H1 (cell line): ENCODE results near the gene ABHD14A. TPM values are rescaled to one million over a fixed set of nuclear protein-coding genes. Genes with fewer than 3 reads are reported as not detected.

Source experiments
- CTCF ChIA-PET: fragments of 300-600 bp; sonication (Branson Sonifier 250); formaldehyde crosslinking; loops from one replicate; lab custom pipeline; 2021; ENCODE audit not compliant: partially characterized antibody; lab: Charles Lee
- POLR2A ChIA-PET: fragments of 300-600 bp; sonication (Branson Sonifier 250); formaldehyde crosslinking; loops from one replicate; lab custom pipeline; 2021; ENCODE audit warnings: inconsistent platforms; ENCODE audit not compliant: partially characterized antibody; lab: Charles Lee
- DNase-seq, 2 experiments: peaks; one replicate each; pipeline versions ENCODE4 v3.0.0 to v3.0.0-alpha.2; 2010 to 2022; ENCODE audit warnings: low spot score in 2 of 2, low read depth in 1 of 2, mixed read lengths in 1 of 2
- FAIRE-seq: peaks from 2 replicates; lab custom pipeline; 2011; peaks lifted over from hg19 to GRCh38; lab: Jason Lieb, UNC
- H2AFZ ChIP-seq: 2 replicates; pipeline ENCODE4 v1.8.1; 2012; ENCODE audit warnings: low read length, inconsistent platforms
- H2AK5ac ChIP-seq: 2 replicates; pipeline ENCODE4 v1.6.1; 2013; ENCODE audit warnings: low read depth, low read length
- H2BK120ac ChIP-seq: replicated peaks from 2 replicates; pipeline ENCODE3; 2013; ENCODE audit warnings: low read depth, low read length, inconsistent platforms
- H2BK12ac ChIP-seq: 2 replicates; pipeline ENCODE4 v1.6.1; 2013; ENCODE audit warnings: low read depth, low read length
- H2BK15ac ChIP-seq: 2 replicates; pipeline ENCODE4 v1.6.1; 2013; ENCODE audit warnings: low read length
- H2BK20ac ChIP-seq: 2 replicates; pipeline ENCODE4 v1.6.1; 2013; ENCODE audit warnings: low read length
- H2BK5ac ChIP-seq: 2 replicates; pipeline ENCODE4 v1.6.1; 2013; ENCODE audit warnings: low read depth, low read length
- H3K14ac ChIP-seq: 2 replicates; pipeline ENCODE4 v1.6.1; 2013; ENCODE audit warnings: inconsistent platforms; ENCODE audit not compliant: insufficient read length
- H3K18ac ChIP-seq: 2 replicates; pipeline ENCODE4 v1.6.1; 2013; ENCODE audit warnings: low read length; ENCODE audit errors: extremely low read depth
- H3K23ac ChIP-seq: 2 replicates; pipeline ENCODE4 v1.6.1; 2013; ENCODE audit warnings: inconsistent platforms; ENCODE audit not compliant: insufficient read length
- H3K23me2 ChIP-seq: 2 replicates; pipeline ENCODE4 v1.6.1; 2013; ENCODE audit warnings: low read depth, low read length
- H3K27ac ChIP-seq: 2 replicates; pipeline ENCODE4 v1.6.1; 2011; ENCODE audit warnings: low read depth, low read length, inconsistent platforms
- H3K27me3 ChIP-seq, 4 experiments: replicated peaks in 1 of 4; 1 replicate in 1 of 4; 2 replicates in 3 of 4; pipeline versions ENCODE4 v1.6.1 to v1.8.1; 2011 to 2013; ENCODE audit warnings: low read length in 3 of 4, mild to moderate bottlenecking in 3 of 4, inconsistent platforms in 2 of 4, mixed read lengths in 2 of 4, moderate library complexity in 1 of 4; ENCODE audit not compliant: control insufficient read depth in 3 of 4, insufficient read depth in 3 of 4; ENCODE audit errors: extremely low read depth in 1 of 4
- H3K36me3 ChIP-seq, 4 experiments: 2 replicates each; pipeline versions ENCODE4 v1.6.1 to v1.8.1; 2011 to 2013; ENCODE audit warnings: mild to moderate bottlenecking in 4 of 4, low read length in 3 of 4, moderate library complexity in 2 of 4, control low read depth in 1 of 4, inconsistent platforms in 1 of 4; ENCODE audit not compliant: insufficient read depth in 4 of 4, control insufficient read depth in 2 of 4
- H3K4ac ChIP-seq: replicated peaks from 2 replicates; pipeline ENCODE3; 2013; ENCODE audit warnings: low read length, low read depth, mixed read lengths, inconsistent platforms; ENCODE audit not compliant: insufficient read length
- H3K4me1 ChIP-seq, 4 experiments: replicated peaks in 1 of 4; 1 replicate in 1 of 4; 2 replicates in 3 of 4; pipeline versions ENCODE4 v1.6.1 to v1.8.1; 2011 to 2013; ENCODE audit warnings: low read length in 3 of 4, inconsistent platforms in 2 of 4, mixed read lengths in 1 of 4; ENCODE audit not compliant: insufficient read depth in 4 of 4, control insufficient read depth in 3 of 4
- H3K4me2 ChIP-seq, 2 experiments: 2 replicates each; pipeline versions ENCODE4 v1.6.1 to v1.8.1; 2011 to 2013; ENCODE audit warnings: low read depth in 2 of 2, low read length in 2 of 2, control low read depth in 1 of 2, inconsistent platforms in 1 of 2, mild to moderate bottlenecking in 1 of 2; ENCODE audit not compliant: insufficient read depth in 1 of 2
- H3K4me3 ChIP-seq, 4 experiments: fragments of 200-600, 300-600 bp in 1 of 4; sonication (generic), shearing (Covaris generic), sonication (Bioruptor Twin) in 1 of 4; 2 replicates each; pipeline versions ENCODE4 v1.5.1 to v1.8.1; 2011 to 2016; ENCODE audit warnings: low read length in 4 of 4, low read depth in 3 of 4, control low read depth in 2 of 4, inconsistent platforms in 2 of 4, mild to moderate bottlenecking in 2 of 4, mixed read lengths in 1 of 4, moderate library complexity in 1 of 4; ENCODE audit not compliant: insufficient read depth in 2 of 4; ENCODE audit errors: extremely low read depth in 1 of 4
- H3K56ac ChIP-seq: replicated peaks from 2 replicates; pipeline ENCODE3; 2013; ENCODE audit warnings: low read depth, mild to moderate bottlenecking, mixed read lengths, low read length, inconsistent platforms; ENCODE audit not compliant: insufficient read length
- H3K79me1 ChIP-seq: 2 replicates; pipeline ENCODE4 v1.6.1; 2013; ENCODE audit warnings: low read depth, low read length, control low read depth
- H3K79me2 ChIP-seq, 2 experiments: 2 replicates each; pipeline versions ENCODE4 v1.6.1 to v1.8.1; 2012 to 2013; ENCODE audit warnings: low read length in 2 of 2, mild to moderate bottlenecking in 2 of 2, inconsistent platforms in 1 of 2; ENCODE audit not compliant: insufficient read depth in 2 of 2, control insufficient read depth in 1 of 2
- H3K9ac ChIP-seq, 4 experiments: replicated peaks in 1 of 4; 1 replicate in 1 of 4; 2 replicates in 3 of 4; pipeline versions ENCODE4 v1.6.1 to v1.8.1; 2011 to 2013; ENCODE audit warnings: low read depth in 3 of 4, low read length in 3 of 4, control low read depth in 2 of 4, mild to moderate bottlenecking in 2 of 4, moderate library complexity in 2 of 4, inconsistent platforms in 1 of 4; ENCODE audit errors: extremely low read depth in 1 of 4
- H3K9me3 ChIP-seq, 2 experiments: 2 replicates each; pipeline versions ENCODE4 v1.6.1 to v1.8.1; 2012 to 2013; ENCODE audit warnings: mild to moderate bottlenecking in 2 of 2, moderate library complexity in 2 of 2, control low read depth in 1 of 2, inconsistent platforms in 1 of 2, low read depth in 1 of 2, low read length in 1 of 2, mixed read lengths in 1 of 2; ENCODE audit not compliant: insufficient read depth in 2 of 2
- H4K20me1 ChIP-seq, 2 experiments: replicated peaks in 1 of 2; 2 replicates each; pipeline versions ENCODE3 to v1.8.1; 2011 to 2013; ENCODE audit warnings: inconsistent platforms in 2 of 2, low read length in 2 of 2, mild to moderate bottlenecking in 1 of 2; ENCODE audit not compliant: insufficient read depth in 2 of 2, control insufficient read depth in 1 of 2
- H4K5ac ChIP-seq: 2 replicates; pipeline ENCODE4 v1.6.1; 2013; ENCODE audit warnings: low read length, low read depth, mixed read lengths, inconsistent platforms; ENCODE audit not compliant: insufficient read length
- H4K8ac ChIP-seq: 2 replicates; pipeline ENCODE4 v1.8.0; 2013; ENCODE audit warnings: mild to moderate bottlenecking, moderate library complexity, low read length, inconsistent platforms; ENCODE audit not compliant: insufficient read depth; ENCODE audit errors: extremely low read depth
- H4K91ac ChIP-seq: replicated peaks from 2 replicates; pipeline ENCODE3; 2013; ENCODE audit warnings: low read length, mixed read lengths, inconsistent platforms; ENCODE audit not compliant: insufficient read length
- CTCF ChIP-seq, 3 experiments: IDR thresholded peaks; 1 replicate in 2 of 3; 2 replicates in 1 of 3; pipeline versions ENCODE4 v1.5.1 to v1.6.1; 2011; ENCODE audit warnings: low read length in 3 of 3, mild to moderate bottlenecking in 3 of 3, inconsistent platforms in 2 of 3, low read depth in 1 of 3, moderate library complexity in 1 of 3; ENCODE audit not compliant: insufficient read depth in 1 of 3; ENCODE audit errors: control extremely low read depth in 1 of 3
- GABPA ChIP-seq: IDR thresholded peaks from 2 replicates; pipeline ENCODE4 v1.6.1; 2011; ENCODE audit warnings: mild to moderate bottlenecking, low read length, moderate library complexity, borderline replicate concordance; ENCODE audit not compliant: insufficient read depth
- POU5F1 ChIP-seq: IDR thresholded peaks from 2 replicates; pipeline ENCODE4 v1.6.1; 2011; ENCODE audit warnings: low read depth, mild to moderate bottlenecking, low read length, moderate library complexity
- RAD21 ChIP-seq, 2 experiments: IDR thresholded peaks in 1 of 2; conservative IDR thresholded peaks in 1 of 2; 2 replicates each; pipeline ENCODE4 v1.6.1; 2011; ENCODE audit warnings: low read depth in 2 of 2, low read length in 2 of 2, improper control_type of control experiment in 1 of 2, inconsistent platforms in 1 of 2, mild to moderate bottlenecking in 1 of 2, moderate library complexity in 1 of 2
- RBBP5 ChIP-seq: IDR thresholded peaks from 2 replicates; pipeline ENCODE4 v1.7.1; 2012; ENCODE audit warnings: low read depth, mild to moderate bottlenecking, inconsistent platforms, low read length, moderate library complexity, borderline replicate concordance
- SIN3A ChIP-seq, 2 experiments: IDR thresholded peaks in 1 of 2; conservative IDR thresholded peaks in 1 of 2; 2 replicates each; pipeline ENCODE4 v1.6.1; 2011 to 2012; ENCODE audit warnings: low read length in 2 of 2, improper control_type of control experiment in 1 of 2, low read depth in 1 of 2, mild to moderate bottlenecking in 1 of 2
- WGBS, 2 experiments: shearing (Covaris generic) in 1 of 2; methylation state at CpG; one replicate each; pipeline versions ENCODE4 v1.1.6 to v1.1.7; 2013 to 2015; ENCODE audit warnings: low lambda C conversion rate in 2 of 2, mixed read lengths in 2 of 2, inconsistent platforms in 1 of 2, low coverage in 1 of 2, missing lambda C conversion rate in 1 of 2; ENCODE audit not compliant: insufficient replicate concordance in 2 of 2, insufficient coverage in 1 of 2, insufficient read length in 1 of 2; ENCODE audit errors: extremely low coverage in 1 of 2, missing lambda C conversion rate in 1 of 2; 5-methylcytosine and 5-hydroxymethylcytosine counted together
- polyA plus RNA-seq, 7 experiments: library from polyadenylated mRNA; depleted of rRNA in 3 of 7; stranded (reverse) in 5 of 7; unstranded in 2 of 7; fragments of >200 nt in 5 of 7; fragments of 200-250 nt in 2 of 7; gene quantifications; 1 replicate in 5 of 7; 2 replicates in 1 of 7; 4 replicates in 1 of 7; pipeline versions ENCODE4 v1.2.1 to v1.2.3, GENCODE V29; 2011 to 2013; ENCODE audit warnings: missing spikeins in 2 of 7, mixed read lengths in 2 of 7
- total RNA-seq: library from RNA; stranded (reverse); fragmentation: NEBNext Ultra II Directional; extraction: Animal tissue kit (Norgen Biotek cat#: 25700); gene quantifications from 2 replicates; pipeline ENCODE4 v1.2.1, GENCODE V29; 2021

The ABHD14A gene
- total and polyA plus RNA-seq, 2 of the 8 experiments (the other 6 are each of a cell fraction or from before 2014, with no cell fraction given), result 4.6 to 9.8 TPM

- H2BK20ac ChIP-seq, result peak overlapping the region; percentile 66
- H4K8ac ChIP-seq, result no peak overlapping the region
- peaks cover 8 to 48% (median 34%) of the 10 kb centered on the region in 4 experiments for H3K4me1 ChIP-seq
- H2BK120ac ChIP-seq, result peak overlapping the region; percentile 38
- DNase-seq (peak in 1 of 2 experiments; percentile 76), FAIRE-seq (no peak)
- H3K36me3 ChIP-seq, result no peaks in the 10 kb centered on the region
- H3K27me3 ChIP-seq, result no peaks in the 10 kb centered on the region; a peak in 2 of 7 replicates
- H3K23ac ChIP-seq, result no peak overlapping the region
- H4K91ac ChIP-seq, result no peak overlapping the region
- no peaks in the 10 kb centered on the region for H3K79me2 ChIP-seq
- no peaks in the 10 kb centered on the region for H3K79me1 ChIP-seq
- peaks cover 3% of the 10 kb centered on the region; the same call in 1 of the 2 replicates for H3K23me2 ChIP-seq
- H3K9ac ChIP-seq, result no peak overlapping the region
- no peak overlapping the region for H3K4me3 ChIP-seq
- H2AK5ac ChIP-seq, result no peak overlapping the region; the same call in 1 of the 2 replicates
- peak overlapping the region; percentile 31; the same call in 1 of the 2 replicates for H2BK15ac ChIP-seq
- 41% methylated on average over 16 of the region's 16 CpGs; no CpG with 5 or more reads in 1 of the 2 experiments for WGBS, 2 experiments
- POLR2A ChIA-PET, result interaction anchor here (0.8 to 7.2 kb wide), 13 partner anchors 10 to 143 kb away, joined by 3 to 95 read pairs (median 4); partner anchors contain the start of genes DUSP7 and RPL29
- CTCF ChIA-PET, result interaction anchor here (0.6 to 24.7 kb wide), 48 partner anchors 8 to 383 kb away, joined by 3 to 984 read pairs (median 5); partner anchors contain the start of genes ABHD14B, ACY1, DUSP7 and RPL29
- H3K18ac ChIP-seq, result no peak overlapping the region; the same call in 1 of the 2 replicates
- no peak overlapping the region for H2AFZ ChIP-seq
- TF ChIP-seq GABPA (0 out of 2 replicates have a peak, but pooled peaks have one; percentile 69), POU5F1 (no peak), RAD21 (IDR thresholded peaks at IDR 0.05 in 1 of 2, conservative IDR thresholded peaks at IDR 0.05 in 1 of 2; ENCODE audit: low read depth in 2 of 2, low read length in 2 of 2) (peak; percentile 92 to 94), CTCF (IDR thresholded peaks at IDR 0.05; ENCODE audit: control extremely low read depth in 1 of 3, insufficient read depth in 1 of 3, low read depth in 1 of 3, low read length in 3 of 3) (peak in 2 of 3 experiments; percentile 87 to 93; a peak in 3 of 4 replicates), SIN3A (conservative IDR thresholded peaks at IDR 0.05 in 1 of 2, IDR thresholded peaks at IDR 0.05 in 1 of 2; ENCODE audit: low read depth in 1 of 2, low read length in 2 of 2) (peak in 1 of 2 experiments; percentile 55; a peak in 1 of 4 replicates), RBBP5 (no peak)
- no peak overlapping the region for H3K4me2 ChIP-seq
- H2BK12ac ChIP-seq, result peak overlapping the region; percentile 94; the same call in 1 of the 2 replicates
- no peak overlapping the region for H3K4ac ChIP-seq
- H4K20me1 ChIP-seq, result no peaks in the 10 kb centered on the region
- no peak overlapping the region for H4K5ac ChIP-seq
- H3K9me3 ChIP-seq, result no peaks in the 10 kb centered on the region
- no peak overlapping the region for H3K56ac ChIP-seq
- no peak overlapping the region for H2BK5ac ChIP-seq
- no peak overlapping the region for H3K27ac ChIP-seq
- no peak overlapping the region for H3K14ac ChIP-seq
Measured at GRCh38 chr3:52004163-52004787, 29.4 kb downstream of the ABHD14A start.
